ENCODE measurements around the gene S100A10. TPM values are rescaled to one million over a fixed set of nuclear protein-coding genes. Genes with fewer than 3 reads are reported as not detected.

Gene S100A10
- total RNA-seq, 4 donors from 2014 or later, result 152 to 404 (median 235) TPM

DNA sequence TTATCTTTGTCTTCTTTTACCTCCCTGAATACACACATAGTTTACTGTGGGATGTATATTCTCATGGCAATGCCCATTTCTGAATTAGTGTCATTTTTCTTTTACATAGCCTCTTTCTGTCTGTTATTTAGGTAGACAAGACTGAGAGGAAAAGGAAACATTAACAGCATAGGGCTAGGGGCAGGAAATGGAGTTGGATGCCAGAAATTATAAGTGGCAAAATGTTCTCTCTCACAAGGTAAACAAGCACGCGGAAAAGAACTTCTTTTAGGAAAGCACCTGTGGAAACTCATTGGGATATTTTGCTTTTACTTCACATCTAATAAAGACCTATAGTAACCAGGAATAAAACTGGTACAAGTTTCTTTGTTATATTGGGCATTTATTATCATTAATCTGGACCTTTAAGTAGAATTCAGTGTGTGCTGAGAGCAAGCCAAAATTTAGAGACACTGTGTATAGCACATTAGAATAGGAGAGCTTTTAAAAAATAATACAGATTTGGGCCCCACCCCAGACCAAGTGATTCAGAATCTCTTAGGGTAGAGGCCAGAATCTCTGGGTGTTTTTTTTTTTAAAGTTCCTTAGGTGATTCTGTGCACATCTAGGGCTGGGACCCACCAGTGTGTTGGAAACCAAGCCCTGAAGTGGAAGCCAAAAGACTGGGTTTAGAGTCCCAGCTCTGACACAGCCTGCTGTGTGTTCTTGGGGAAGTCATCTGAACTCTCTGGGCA lies 32.7 kb downstream of the S100A10 start:
- TF ChIP-seq, protein P1, sequence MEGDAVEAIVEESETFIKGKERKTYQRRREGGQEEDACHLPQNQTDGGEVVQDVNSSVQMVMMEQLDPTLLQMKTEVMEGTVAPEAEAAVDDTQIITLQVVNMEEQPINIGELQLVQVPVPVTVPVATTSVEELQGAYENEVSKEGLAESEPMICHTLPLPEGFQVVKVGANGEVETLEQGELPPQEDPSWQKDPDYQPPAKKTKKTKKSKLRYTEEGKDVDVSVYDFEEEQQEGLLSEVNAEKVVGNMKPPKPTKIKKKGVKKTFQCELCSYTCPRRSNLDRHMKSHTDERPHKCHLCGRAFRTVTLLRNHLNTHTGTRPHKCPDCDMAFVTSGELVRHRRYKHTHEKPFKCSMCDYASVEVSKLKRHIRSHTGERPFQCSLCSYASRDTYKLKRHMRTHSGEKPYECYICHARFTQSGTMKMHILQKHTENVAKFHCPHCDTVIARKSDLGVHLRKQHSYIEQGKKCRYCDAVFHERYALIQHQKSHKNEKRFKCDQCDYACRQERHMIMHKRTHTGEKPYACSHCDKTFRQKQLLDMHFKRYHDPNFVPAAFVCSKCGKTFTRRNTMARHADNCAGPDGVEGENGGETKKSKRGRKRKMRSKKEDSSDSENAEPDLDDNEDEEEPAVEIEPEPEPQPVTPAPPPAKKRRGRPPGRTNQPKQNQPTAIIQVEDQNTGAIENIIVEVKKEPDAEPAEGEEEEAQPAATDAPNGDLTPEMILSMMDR (IDR thresholded peaks at IDR 0.05; ENCODE audit: low read depth), result no peak

DNA sequence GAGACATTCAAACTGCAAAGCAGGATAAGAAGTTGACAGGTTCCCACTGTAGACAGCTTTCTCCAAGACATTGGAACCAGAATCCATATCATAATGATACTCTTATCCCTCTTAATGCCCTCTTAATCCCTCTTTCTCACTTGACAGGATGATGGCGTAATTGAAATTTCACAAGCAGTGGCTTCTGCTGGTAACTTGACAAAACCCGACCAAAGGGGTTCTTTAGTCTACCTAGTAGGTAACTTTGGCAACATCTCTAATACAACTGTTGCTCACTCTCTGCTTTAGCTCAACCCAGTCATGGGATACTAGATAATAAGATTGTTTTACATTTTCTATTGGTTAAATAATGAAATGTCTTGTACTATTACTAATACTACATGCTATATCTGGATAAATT lies 34.7 kb downstream of the S100A10 start:
- TF ChIP-seq, protein P1 (IDR thresholded peaks at IDR 0.05; ENCODE audit: low read depth), result no peak

DNA sequence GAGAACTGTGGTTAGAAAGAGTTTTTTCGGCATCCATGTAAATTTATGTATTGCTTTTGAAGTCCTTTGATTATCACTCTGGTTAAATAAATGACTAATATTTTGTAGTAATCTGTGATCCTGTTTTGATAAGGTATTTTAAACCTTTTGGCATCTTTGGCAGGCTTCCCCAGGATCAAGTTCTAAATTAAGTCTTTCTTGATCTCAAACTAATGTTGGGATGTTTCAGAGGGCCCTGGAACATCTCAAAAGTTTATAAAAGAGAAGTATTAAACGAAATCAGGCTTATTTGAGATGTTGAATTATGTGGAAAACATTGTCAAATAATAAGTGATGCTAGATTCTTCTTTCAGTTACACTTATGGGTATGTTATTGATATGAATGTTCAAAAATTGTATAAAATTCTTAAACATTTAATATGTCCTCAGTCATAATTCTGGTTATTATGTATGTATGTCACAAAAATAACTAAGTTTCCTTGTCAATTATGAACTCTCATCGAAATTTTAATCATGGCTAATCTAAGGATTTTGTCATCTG lies 36.6 kb downstream of the S100A10 start:
- TF ChIP-seq, protein P1 (IDR thresholded peaks at IDR 0.05; ENCODE audit: low read depth), result no peak

DNA sequence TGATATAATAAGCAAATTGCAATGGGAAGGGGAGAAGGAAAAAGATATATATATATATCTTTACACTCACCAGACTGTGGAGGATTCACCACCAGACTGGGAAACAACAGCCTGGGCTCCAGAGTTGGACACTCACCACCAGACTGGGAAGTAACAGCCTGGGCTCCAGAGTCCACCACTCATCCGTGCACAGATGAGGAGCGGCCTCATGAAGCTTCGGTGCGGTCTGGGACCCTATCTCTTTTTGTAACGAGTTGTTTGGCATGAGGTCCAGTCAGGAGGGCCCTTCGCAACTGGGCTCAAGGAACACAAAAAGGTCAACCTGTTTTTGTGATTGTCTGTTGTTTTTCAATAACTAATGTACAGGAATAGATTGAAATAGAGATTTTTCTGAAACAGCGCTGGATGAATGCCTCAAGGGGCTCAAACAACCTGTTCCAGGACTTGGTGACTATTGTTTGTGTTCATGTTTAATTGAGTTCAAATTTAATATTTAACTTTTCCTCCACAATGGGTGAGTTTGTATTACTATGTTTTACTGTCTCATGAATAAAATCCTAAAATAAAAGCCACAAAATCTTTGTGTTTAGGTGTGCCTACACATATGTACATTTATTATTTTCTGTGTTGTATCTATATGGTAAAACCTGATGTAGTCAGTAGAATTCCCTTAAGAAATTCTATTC lies 40.1 kb downstream of the S100A10 start:
- TF ChIP-seq, protein P1 (IDR thresholded peaks at IDR 0.05; ENCODE audit: low read depth), result no peak

DNA sequence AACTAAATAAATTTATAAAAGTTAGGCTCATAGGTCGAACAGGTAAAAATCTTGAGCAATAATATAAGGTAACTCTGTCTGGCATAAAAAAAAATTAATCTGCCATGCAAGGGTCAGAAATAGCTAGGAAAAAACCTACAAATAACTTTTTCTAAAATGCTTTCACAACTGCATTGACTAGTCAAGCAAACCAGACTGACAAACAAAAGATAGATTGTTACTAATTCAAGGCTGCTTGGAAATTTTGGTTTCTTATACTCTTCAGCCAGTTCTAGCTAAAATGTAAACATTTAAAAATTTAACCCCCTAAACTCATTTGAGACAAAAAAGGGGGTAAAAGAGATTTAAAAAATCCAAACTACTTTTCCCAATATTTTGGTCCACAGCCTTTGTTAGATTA lies 40.8 kb downstream of the S100A10 start:
- TF ChIP-seq, protein P1 (IDR thresholded peaks at IDR 0.05; ENCODE audit: low read depth), result no peak

DNA sequence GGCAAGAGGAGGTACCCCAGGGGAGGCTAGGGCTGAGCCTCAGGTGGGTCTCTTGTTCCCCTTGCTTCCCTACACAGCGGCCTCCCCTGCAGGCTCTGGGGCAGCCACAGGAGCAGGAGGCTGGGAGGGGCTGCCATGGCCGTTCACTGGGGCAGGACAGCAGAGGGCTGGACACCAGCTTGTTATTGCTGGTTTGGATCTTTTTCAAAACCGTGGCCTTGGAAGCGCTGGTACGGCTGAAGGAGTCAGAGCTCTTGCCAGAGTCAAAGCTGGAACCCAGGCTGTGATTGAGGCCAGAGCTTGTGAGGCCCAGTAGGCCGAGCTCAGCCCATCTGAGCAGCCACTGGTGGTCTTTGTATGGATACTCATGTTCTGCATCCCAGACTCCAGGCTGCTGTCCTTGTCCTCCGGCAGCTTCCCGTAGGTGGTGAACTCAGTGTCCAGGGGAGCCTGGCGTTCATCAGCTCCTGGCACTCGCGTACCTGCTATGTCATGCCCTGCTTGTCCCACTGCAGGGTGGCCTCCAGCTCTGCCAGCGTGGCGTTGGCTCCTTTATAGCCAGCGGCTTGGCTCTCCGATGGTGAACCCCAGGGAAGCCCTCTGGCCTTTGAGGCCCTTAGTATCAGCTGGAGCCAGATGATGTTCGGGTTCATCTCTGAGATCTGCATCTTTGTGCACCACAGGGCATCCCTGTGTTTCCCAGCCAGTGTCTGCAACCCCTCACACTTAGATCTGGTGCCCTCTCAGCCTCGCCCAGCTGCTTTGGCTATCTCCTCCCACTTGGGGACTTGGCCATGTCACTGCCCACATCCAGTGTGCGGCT lies 44.1 kb downstream of the S100A10 start:
- TF ChIP-seq, protein P1 (IDR thresholded peaks at IDR 0.05; ENCODE audit: low read depth), result no peak

Measured in subcutaneous adipose tissue (tissue), 4 donors.